IPS-15b (cell line): ENCODE data around the gene PRR20B.
"Not testable (repeated sequence)": the region's sequence is repeated elsewhere in the genome, so short reads cannot be mapped to it uniquely, and the experiment has no call there.

ENCODE experiments used
- H3K27me3 ChIP-seq: one replicate; pipeline ENCODE4 v1.6.1; 2013; ENCODE audit warnings: low read length; ENCODE audit not compliant: control insufficient read depth, insufficient read depth
- H3K36me3 ChIP-seq: one replicate; pipeline ENCODE4 v1.6.1; 2013; ENCODE audit warnings: low read length; ENCODE audit not compliant: control insufficient read depth, insufficient read depth
- H3K4me1 ChIP-seq: one replicate; pipeline ENCODE4 v1.6.1; 2013; ENCODE audit warnings: mild to moderate bottlenecking, low read length; ENCODE audit not compliant: control insufficient read depth, insufficient read depth
- H3K4me3 ChIP-seq: one replicate; pipeline ENCODE4 v1.5.1; 2013; ENCODE audit warnings: low read depth, low read length
- H3K9ac ChIP-seq: one replicate; pipeline ENCODE4 v1.6.1; 2013; ENCODE audit warnings: low read depth, mild to moderate bottlenecking, low read length
- H3K9me3 ChIP-seq: one replicate; pipeline ENCODE4 v1.6.1; 2013; ENCODE audit warnings: mild to moderate bottlenecking, low read length; ENCODE audit not compliant: control insufficient read depth, insufficient read depth

PRR20B gene

GRCh38 chr13:57147188-57147587 lies at the start of gene PRR20B:
Gene PRR20B (plus strand): TSS chr13:57147488. CDS start chr13:57147875, 387 bp downstream.
- H3K4me1 ChIP-seq, H3K27me3 ChIP-seq, H3K36me3 ChIP-seq: not testable (repeated sequence)

DNA sequence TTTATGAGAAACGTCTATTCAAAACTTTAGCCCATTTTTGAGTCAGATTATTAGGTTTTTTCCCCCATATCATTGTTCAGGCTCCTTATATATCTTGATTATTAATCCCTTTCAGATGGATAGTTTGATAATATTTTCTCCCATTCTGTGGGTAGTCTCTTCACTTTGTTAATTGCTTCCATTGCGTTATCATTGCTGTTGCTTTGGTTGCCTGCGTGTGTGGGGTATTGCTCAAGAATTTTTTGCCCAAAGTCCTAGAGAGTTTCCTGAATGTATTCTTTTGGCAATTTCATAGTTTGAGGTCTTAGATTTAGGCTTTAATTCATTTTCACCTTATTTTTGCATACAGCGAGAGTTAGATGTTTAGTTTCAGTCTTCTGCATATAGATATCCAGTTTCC lies 32.3 kb upstream of the PRR20B start:
- Histone ChIP-seq H3K27me3 (no peaks in the 10 kb centered on the region), H3K9ac (no peak overlapping the region), H3K36me3 (no peaks in the 10 kb centered on the region), H3K4me3 (no peak overlapping the region), H3K4me1 (no peaks in the 10 kb centered on the region), H3K9me3 (no peaks in the 10 kb centered on the region)

More at GRCh38 chr13:57147188-57147587, at the start of gene PRR20B:
- not testable (repeated sequence) for H3K9ac ChIP-seq, H3K9me3 ChIP-seq, H3K4me3 ChIP-seq

- no peaks in the 10 kb centered on the region for H3K27me3 ChIP-seq
- no peaks in the 10 kb centered on the region for H3K9me3 ChIP-seq
- H3K9ac ChIP-seq, result no peak overlapping the region
- H3K36me3 ChIP-seq, result no peaks in the 10 kb centered on the region
- H3K4me3 ChIP-seq, result no peak overlapping the region
- H3K4me1 ChIP-seq, result no peaks in the 10 kb centered on the region
These were observed 23.6 kb upstream of the PRR20B start for GRCh38 chr13:57123681-57124080.

GRCh38 chr13:57128909-57129308 lies 18.4 kb upstream of the PRR20B start:
- Histone ChIP-seq H3K36me3 (no peaks in the 10 kb centered on the region), H3K9me3 (no peaks in the 10 kb centered on the region), H3K27me3 (no peaks in the 10 kb centered on the region), H3K4me3 (no peak overlapping the region), H3K4me1 (no peaks in the 10 kb centered on the region), H3K9ac (no peak overlapping the region)

DNA sequence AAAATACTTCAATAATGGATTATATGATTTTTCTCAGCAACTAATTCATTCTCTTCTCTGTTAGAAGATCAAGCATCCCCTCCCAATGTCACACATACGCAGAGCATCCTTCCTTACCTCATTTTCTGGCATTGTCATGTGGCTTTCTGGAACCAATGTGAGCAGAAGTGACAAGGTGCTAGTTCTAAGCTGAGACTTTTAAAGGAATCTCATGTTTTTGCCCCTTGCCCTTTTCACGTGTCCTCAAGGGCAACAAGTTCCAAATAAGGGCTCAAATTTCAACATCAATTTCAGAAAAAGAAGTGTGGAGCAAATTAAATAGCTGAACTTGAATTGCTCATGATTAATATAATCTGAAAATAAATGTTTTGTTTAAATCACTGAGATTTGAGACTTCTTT lies 11.2 kb upstream of the PRR20B start:
- no peak overlapping the region for H3K4me3 ChIP-seq
- H3K4me1 ChIP-seq, result no peaks in the 10 kb centered on the region
- H3K36me3 ChIP-seq, result no peaks in the 10 kb centered on the region
- H3K9ac ChIP-seq, result no peak overlapping the region
- H3K9me3 ChIP-seq, result no peaks in the 10 kb centered on the region
- H3K27me3 ChIP-seq, result no peaks in the 10 kb centered on the region

DNA sequence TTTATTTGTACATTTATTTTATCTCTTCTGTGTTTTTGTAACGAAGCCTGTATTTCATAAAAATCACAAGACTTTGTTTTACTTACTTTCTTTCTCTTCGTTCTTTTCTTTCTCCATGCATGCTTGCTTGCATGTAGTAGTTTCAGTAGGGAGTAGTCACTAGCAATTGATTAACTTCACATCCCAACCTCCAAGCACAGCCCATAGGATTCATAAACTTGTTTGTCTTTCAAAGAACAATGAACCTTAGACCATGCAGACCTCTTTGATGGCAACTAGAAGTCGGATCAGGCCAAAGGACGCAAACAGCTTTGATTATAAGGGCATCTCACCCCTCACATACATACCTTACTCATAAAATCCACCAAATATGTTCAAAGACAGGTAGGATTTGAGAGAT lies 9.7 kb upstream of the PRR20B start:
- no peaks in the 10 kb centered on the region for H3K9me3 ChIP-seq
- H3K9ac ChIP-seq, result no peak overlapping the region
- no peaks in the 10 kb centered on the region for H3K4me1 ChIP-seq
- no peaks in the 10 kb centered on the region for H3K36me3 ChIP-seq
- no peaks in the 10 kb centered on the region for H3K27me3 ChIP-seq
- H3K4me3 ChIP-seq, result no peak overlapping the region

DNA sequence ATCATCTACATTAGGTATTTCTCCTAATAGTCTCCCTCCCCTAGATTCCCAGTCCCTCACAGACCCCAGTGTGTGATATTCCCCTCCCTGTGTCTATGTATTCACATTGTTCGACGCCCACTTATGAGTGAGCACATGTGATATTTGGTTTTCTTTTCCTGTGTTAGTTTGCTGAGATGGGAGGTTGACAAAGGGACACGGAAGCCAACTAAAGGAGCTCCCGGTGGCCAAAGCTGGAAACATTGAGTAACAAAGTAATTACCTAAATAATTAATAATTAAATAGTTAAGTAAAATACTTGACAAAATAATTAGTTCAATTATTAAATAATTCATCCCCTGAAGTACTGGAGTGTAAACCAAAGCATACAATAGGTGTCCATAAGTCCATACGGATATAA lies 8.3 kb upstream of the PRR20B start:
- H3K27me3 ChIP-seq, result no peaks in the 10 kb centered on the region
- no peaks in the 10 kb centered on the region for H3K4me1 ChIP-seq
- H3K4me3 ChIP-seq, result no peak overlapping the region
- no peaks in the 10 kb centered on the region for H3K36me3 ChIP-seq
- no peaks in the 10 kb centered on the region for H3K9me3 ChIP-seq
- no peak overlapping the region for H3K9ac ChIP-seq

- H3K4me3 ChIP-seq, H3K9ac ChIP-seq, H3K27me3 ChIP-seq, H3K4me1 ChIP-seq, H3K36me3 ChIP-seq, H3K9me3 ChIP-seq: not testable (repeated sequence)
These were observed 7.5 kb upstream of the PRR20B start for GRCh38 chr13:57139781-57140180.

DNA sequence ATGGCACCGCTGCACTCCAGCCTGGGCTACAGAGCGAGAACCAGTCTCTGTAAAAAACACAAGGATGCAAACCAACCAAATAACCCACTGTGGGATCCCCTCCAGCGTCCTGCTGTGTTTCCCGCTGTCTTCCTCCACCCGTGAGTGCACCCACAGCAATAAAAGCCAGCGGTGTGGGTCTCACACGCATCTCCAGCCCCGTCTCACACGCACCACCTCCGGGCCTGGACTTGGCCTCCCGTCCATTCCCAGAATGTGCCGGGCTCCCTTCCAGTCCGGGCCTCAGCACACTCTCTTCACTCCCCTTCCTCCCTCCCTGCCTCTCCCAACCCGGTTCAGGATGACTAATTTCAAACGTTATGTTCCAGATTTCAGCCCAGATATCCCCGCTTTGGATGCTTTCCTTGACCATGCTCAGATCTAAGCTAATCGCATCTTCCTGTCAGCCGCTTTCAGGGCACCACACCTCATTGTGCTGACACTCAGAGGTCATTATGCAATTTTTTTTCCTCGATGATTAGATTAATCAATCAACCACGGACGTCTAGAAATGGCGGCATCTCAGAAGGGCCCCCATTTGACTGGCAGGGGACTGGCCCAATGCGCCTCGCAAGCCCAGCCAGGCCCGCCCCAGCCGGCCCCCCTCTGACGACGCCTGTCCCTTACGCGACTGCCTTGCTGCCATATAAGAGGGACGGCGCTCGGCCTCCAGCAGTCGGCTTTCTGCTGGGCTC lies 6.9 kb upstream of the PRR20B start, which contains the start of gene PRR20A:
Gene PRR20A (plus strand): TSS at position 684 of the 734 bp plus-strand sequence. CDS start 387 bp downstream, outside the sequence.
- not testable (repeated sequence) for H3K36me3 ChIP-seq, H3K4me3 ChIP-seq, H3K4me1 ChIP-seq, H3K9ac ChIP-seq, H3K9me3 ChIP-seq, H3K27me3 ChIP-seq

DNA sequence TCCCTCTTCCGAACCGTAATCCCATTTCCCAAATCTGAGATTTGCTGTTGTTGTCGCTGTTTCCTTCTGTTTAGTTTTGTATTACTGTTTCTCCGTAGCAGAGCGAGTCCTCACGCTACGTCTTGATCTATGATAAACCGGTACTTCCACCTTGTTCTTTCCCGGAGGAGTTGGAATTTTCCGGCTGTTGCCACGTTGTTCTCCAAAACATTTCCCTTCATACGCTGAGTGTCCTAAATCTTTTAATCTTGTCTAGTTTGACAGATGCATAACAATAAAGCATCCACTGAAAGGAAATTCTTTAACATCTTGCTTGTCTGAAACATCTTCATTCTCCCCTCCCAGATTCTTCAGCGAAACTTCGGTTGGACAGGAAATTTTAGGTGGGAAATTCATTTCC lies 818 bp downstream of the PRR20B start:
- not testable (repeated sequence) for H3K4me3 ChIP-seq, H3K36me3 ChIP-seq, H3K27me3 ChIP-seq, H3K9me3 ChIP-seq, H3K4me1 ChIP-seq, H3K9ac ChIP-seq

- not testable (repeated sequence) for H3K9me3 ChIP-seq, H3K36me3 ChIP-seq, H3K9ac ChIP-seq, H3K4me1 ChIP-seq, H3K27me3 ChIP-seq, H3K4me3 ChIP-seq
These were observed 6.5 kb downstream of the PRR20B start, which contains the start of gene PRR20C for GRCh38 chr13:57153761-57154160. Gene PRR20C (plus strand): TSS chr13:57154061. CDS start chr13:57154448, 387 bp downstream.

DNA sequence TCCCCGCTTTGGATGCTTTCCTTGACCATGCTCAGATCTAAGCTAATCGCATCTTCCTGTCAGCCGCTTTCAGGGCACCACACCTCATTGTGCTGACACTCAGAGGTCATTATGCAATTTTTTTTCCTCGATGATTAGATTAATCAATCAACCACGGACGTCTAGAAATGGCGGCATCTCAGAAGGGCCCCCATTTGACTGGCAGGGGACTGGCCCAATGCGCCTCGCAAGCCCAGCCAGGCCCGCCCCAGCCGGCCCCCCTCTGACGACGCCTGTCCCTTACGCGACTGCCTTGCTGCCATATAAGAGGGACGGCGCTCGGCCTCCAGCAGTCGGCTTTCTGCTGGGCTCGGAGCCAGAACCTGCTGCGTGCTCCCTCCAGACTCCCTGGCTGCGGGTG lies 13.0 kb downstream of the PRR20B start, which contains the start of gene PRR20D:
Gene PRR20D (plus strand): TSS at position 301 of the 400 bp plus-strand sequence. CDS start 387 bp downstream, outside the sequence.
- H3K27me3 ChIP-seq, H3K9ac ChIP-seq, H3K9me3 ChIP-seq, H3K36me3 ChIP-seq, H3K4me1 ChIP-seq, H3K4me3 ChIP-seq: not testable (repeated sequence)
